GM10847 (cell line): ENCODE measurements around the gene ACVR1C.

Experiments
- POLR2A ChIP-seq: IDR thresholded peaks from 2 replicates; pipeline ENCODE4 v1.6.1; 2011; ENCODE audit not compliant: insufficient read length; ENCODE audit errors: extremely low read depth

Gene ACVR1C

GRCh38 chr2:157628477-157629415, at the start of gene ACVR1C:
ACVR1C (minus strand) TSS chr2:157628864; CDS start chr2:157628644, 220 bp downstream.
- TF ChIP-seq POLR2A = no peak

- no peak for TF ChIP-seq POLR2A
These were observed 49.3 kb upstream of the ACVR1C start for GRCh38 chr2:157677941-157678340.

GRCh38 chr2:157672129-157672528, 43.5 kb upstream of the ACVR1C start:
- TF ChIP-seq POLR2A = no peak

GRCh38 chr2:157662401-157662800, 33.7 kb upstream of the ACVR1C start:
- TF ChIP-seq POLR2A = no peak

GRCh38 chr2:157661776-157662175, 33.1 kb upstream of the ACVR1C start:
- TF ChIP-seq POLR2A = no peak

GRCh38 chr2:157657858-157658257, 29.2 kb upstream of the ACVR1C start:
- no peak for TF ChIP-seq POLR2A

GRCh38 chr2:157657101-157657500, 28.4 kb upstream of the ACVR1C start:
- TF ChIP-seq POLR2A = no peak

- TF ChIP-seq POLR2A = no peak
These were observed 16.1 kb upstream of the ACVR1C start for GRCh38 chr2:157644776-157645175.

GRCh38 chr2:157631861-157632260, 3.2 kb upstream of the ACVR1C start:
- TF ChIP-seq POLR2A = no peak

GRCh38 chr2:157627594-157628476, 829 bp downstream of the ACVR1C start:
- TF ChIP-seq POLR2A = no peak

GRCh38 chr2:157625296-157625695, 3.4 kb downstream of the ACVR1C start:
- no peak for TF ChIP-seq POLR2A

- TF ChIP-seq POLR2A = no peak
These were observed 7.7 kb downstream of the ACVR1C start for GRCh38 chr2:157620956-157621355.

GRCh38 chr2:157611726-157612125, 16.9 kb downstream of the ACVR1C start:
- TF ChIP-seq POLR2A = no peak

- TF ChIP-seq POLR2A = no peak
These were observed 17.6 kb downstream of the ACVR1C start for GRCh38 chr2:157611110-157611509.

- TF ChIP-seq POLR2A = no peak
These were observed 22.1 kb downstream of the ACVR1C start for GRCh38 chr2:157606534-157606933.

- no peak for TF ChIP-seq POLR2A
These were observed 25.5 kb downstream of the ACVR1C start for GRCh38 chr2:157603198-157603597.
